NCI-H187 (cell line): ENCODE measurements around the gene ME3.

Experiments used
- DNase-seq, 2 experiments: peaks; one replicate each; lab custom pipeline; 2025; lab: John Stamatoyannopoulos, UW

Gene ME3

DNA sequence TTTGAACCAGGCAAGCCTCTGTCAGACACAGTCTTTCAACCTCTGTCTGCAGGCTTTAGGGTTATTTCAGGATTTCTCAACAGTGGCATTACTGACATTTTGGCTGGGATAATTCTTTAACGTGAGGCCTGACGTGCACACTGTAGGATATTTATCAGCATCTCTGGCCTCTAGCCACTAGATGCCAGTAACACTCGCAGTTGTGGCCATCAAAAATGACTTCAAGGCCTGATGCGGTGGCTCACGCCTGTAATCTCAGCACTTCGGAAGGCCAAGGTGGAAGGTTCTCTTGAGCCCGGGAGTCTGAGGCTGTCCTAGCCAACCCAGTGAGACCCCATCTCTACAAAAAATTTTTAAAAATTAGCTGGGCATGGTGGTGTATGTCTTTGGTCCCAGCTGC, 184.7 kb downstream of the ME3 start:
- DNase-seq, result no peak

DNA sequence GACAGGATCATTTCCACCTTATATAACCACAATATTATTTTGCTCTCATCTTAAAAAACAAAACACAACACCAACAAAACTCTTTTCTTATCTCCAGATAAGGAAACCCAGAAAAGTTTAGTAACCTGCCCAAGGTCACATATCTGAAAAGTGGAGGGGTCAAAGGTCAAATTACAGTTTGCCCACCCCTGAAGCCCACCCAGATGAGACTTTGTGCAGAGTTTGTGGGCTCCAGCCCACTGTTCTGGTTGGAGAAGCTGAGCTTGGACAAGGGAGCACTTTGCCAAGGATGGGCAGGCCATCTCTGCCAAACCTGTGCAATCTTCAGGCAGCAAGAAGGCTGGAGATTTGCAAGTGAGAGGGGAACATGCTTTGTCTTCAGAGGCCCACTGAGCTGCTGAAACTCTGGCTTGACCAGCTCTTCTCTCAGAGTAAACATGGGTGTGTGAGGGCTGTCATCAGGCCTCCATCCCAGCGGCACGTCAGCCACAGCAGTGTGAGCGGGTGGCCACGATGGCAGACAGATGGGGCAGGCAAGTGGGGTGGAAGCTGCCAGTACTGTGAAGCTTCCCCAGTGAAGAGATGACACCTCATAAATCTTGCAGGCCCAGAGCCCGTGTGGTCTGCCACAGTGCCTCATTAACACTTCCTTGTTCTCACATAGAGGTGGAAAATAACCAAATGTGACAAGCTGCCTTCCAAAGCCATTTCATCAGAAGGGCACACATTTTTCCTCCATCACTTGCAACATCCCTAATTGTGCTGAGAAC, 186.0 kb downstream of the ME3 start:
- no peak for DNase-seq

DNA sequence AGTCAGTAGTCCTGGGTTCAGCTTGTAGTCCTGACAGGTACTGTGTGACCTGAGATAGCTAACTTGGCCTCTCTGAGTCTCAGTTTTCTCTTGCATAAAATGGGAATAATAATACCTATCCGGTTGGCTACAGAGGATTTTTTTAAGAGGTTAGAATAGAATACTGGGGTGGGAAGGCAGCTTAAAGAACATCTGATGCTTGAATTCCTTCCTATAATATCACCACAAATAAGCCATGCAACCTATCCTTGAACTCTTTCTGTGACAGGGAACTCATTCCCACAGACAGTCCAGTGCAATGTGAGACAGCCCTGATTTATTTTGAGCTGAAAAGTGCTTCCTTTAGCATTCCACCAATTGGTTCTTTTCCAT, 187.6 kb downstream of the ME3 start:
- no peak for DNase-seq

DNA sequence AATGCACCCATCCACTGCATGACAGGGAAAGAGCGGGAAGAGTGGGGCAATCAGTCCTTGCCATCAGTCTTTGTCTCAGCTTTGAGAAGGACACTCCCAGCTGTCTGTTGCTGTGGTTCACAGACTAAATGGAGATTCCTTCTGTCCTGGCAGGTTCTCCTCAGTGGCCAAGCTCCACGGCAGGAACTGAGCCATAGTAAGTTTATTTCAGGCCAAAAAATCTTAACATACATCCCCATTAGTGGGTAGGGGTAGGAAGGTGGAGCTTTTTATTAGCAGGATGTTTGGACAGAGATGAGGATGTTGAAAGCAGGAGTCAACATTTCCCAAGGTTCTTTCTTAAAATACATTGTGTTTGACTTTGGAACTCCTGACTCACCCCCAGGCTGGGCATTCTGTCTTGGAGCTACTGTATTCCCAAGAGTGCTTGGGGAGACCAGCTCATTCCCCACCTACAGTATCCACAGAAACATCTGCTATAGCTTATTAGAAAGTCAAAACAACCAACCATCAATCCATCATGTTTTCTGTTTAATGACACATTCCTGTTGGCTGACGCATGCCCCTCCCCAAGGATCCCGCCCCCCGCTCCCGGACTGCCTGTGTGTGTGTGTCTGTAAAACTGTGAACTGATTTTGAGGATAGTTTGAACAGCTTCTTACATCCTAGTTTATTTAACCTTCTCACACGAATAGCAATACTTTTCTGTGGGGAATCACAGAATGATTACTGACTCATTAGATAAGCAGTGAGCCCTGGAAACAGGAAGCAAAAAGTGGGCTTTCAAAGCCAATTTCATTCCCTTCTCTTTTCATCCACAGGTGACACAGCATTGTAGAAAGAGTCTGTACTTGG, 188.2 kb downstream of the ME3 start:
- no peak for DNase-seq

DNA sequence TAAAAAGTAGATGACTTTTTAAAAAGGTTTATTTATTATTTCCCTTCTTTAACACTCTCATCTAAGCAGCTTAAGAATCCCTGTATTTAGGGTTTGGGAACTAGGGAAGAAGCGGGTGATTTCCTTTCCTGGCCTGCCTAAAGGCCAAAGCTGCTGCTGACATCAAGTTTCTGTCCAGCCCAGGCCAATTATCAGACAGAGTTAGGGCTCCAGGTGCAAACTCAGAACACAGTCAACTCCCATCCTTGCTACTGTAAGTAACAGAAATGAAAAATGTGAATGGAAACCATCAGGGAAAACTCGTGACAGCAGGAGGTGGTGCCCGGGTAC, 188.8 kb downstream of the ME3 start:
- DNase-seq, result no peak

DNA sequence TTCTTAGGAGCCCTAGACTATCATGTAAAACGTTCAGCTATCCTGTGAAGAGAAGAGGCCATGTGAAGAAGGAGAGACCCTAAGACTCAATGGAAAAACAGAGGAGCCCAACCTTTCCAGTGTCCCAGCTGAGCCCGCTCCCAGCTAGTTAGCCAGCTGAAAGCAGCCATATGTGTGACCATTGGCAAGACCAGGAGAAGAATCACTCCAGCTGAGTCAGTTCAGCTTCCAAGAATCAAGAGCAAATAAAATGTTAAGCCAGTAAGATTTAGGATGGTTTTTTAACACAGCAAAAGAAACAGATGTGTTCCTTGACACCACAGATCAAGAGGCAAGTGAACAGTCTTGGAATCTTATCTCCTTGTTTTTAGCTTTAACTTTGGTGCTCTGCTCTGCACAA, 189.7 kb downstream of the ME3 start:
- no peak for DNase-seq

DNA sequence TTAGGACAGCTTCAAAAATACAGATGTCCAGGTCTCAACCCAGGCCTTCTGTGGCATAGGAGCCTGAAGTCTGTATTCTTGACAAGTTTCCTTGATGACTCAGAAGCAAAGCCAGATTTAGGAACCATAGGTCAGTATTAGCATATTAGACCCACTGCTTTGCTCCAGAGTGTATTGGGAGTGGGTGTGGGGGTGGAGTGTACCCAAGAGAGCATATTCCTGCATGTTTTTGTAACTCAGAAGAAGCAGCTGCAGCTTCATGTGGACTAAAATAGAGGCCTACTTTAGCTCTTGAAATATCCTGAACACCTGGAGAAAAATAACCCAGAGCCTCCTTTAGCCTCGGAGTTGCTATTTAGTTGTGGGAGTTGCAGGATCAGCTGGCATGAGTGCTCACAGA, 191.0 kb downstream of the ME3 start:
- no peak for DNase-seq

DNA sequence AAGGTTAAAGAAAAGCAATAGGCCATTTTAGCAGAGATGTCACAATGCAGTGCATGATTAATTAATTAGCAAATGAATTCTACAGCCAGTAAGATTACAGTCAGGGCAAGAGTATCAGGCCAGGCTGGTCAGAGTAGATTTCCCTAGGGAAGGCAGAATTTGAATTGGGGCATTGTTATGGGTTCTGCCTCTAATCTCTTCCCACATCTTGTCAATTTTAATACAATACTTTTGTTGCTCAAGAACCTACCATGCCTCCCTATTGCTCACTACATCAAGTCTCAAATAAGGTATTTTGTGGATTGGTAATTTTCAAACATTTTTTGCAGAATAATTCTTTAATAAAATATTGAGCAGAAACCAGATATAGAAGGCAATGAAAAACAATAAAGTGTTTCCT, 194.1 kb downstream of the ME3 start:
- DNase-seq, result no peak

DNA sequence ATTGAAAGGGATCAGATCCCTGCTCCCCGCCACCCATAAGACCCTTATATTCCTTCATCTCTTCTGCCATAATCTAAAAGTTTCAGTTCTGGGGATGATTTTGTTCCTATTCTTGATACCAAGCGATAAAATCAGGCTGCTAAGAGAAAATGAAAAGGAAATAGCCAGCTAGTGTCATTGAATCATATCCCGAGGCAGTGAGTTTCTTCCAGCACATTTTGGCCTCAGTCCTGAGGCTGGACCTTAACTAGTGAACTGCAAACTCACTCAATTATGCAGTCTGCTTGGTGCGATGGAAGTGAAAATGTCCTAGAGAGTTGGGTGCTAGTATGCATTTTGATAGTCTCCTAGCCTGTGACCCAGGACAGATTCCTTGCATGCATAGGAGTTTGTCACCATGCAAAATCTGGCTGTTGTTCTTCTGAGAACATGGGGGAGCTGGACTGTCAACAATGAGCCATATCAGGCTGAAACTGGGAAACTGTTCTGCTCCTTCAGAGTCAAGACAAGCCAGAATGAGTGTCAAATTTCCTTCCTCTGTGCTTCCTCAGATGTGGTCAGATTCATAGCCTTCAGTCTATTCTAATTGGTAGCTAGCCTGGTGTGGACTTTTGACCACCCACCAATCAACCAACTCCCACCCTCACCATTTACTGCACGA, 194.8 kb downstream of the ME3 start:
- DNase-seq, result no peak

DNA sequence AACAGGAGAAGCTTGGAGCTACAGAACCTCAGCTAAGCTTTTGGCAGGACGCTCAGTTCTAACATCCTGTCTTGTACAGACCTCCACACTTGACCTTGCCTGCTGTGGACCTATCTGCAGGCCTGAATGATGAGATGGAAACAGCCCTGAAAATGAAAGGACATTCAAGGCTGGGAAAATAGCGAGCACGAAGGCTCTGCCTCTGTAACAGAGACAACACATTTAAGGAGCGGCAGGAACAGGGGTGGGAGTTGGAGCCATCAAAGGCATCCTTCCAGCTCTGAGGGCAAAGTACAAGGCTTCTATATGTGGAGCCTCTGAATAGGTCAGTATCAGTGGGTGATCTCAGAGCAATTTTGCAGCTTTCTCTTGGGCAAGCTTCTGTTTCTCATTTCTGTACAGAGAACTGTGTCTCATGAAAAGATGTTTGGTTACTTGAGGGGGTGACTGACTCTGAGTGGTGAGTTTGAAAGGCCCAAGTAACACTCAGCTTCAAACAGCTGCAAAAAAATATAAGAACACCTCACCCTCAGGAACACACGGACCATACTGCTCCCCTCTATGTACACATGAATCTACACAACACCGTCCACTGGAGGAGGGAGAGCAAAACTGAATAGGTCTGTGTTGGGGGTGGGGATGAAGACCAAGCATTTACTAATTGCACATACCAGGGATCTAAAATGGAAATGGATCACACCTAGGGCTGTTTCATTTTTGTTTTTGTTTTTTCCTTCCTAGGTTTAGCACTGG, 196.1 kb downstream of the ME3 start:
- DNase-seq, result no peak

DNA sequence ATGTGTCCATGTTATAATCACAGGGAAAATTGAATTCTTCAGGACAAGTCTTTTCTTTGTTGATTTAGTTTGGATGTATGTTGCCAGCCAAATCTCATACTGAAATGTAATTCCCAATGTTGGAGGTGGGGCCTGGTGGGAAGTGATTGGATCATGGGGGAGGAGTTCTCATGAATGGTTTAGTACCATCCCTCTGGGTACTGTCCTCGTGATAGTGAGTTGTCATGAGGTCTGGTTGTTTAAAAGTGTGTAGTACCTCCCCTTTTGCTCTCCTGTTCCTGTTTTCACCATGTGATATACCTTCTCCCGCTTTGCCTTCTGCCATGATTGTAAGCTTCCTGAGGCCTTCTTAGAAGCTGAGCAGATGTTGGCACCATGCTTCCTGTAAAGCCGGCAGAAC, 197.4 kb downstream of the ME3 start:
- DNase-seq, result no peak

DNA sequence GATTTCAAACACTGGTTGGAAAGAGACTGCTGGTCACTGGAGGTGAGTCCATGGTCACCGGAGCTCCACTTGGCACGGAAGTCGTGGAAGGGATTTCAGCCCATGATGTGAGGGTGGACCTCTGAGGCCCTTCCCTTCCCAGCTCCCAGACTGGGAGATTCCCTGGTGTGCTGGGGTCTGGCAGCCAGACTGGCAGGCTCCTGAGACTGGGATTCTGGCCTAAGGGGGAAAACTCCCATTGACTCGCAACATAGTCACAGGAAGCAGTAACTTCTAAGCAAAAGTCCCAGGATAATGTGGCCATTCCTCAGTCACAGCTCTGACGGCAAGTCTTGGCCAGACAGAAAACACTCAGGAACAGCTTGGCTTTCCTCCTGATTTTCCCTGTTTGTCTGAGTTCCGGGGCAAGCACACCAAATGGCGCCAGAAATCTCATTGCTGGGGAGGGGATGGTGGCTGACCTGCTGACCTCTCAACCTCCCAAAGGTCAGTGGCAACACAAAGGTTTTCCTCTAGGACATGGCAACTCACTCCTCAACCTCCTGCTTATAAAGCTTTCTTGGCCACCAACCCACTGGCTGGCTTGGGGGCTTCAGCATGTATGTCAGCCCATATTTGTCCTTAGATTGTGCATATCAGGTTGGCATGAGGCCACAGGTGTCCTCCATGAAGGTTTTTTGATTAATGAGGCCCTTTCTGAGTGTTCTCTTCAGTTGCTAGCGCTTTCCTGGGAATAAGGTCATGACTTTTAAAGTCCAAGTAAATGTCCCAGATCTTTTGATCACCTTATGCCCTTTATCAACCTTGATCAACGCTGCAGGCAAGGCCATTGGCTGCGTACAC, 198.2 kb downstream of the ME3 start:
- DNase-seq, result no peak

DNA sequence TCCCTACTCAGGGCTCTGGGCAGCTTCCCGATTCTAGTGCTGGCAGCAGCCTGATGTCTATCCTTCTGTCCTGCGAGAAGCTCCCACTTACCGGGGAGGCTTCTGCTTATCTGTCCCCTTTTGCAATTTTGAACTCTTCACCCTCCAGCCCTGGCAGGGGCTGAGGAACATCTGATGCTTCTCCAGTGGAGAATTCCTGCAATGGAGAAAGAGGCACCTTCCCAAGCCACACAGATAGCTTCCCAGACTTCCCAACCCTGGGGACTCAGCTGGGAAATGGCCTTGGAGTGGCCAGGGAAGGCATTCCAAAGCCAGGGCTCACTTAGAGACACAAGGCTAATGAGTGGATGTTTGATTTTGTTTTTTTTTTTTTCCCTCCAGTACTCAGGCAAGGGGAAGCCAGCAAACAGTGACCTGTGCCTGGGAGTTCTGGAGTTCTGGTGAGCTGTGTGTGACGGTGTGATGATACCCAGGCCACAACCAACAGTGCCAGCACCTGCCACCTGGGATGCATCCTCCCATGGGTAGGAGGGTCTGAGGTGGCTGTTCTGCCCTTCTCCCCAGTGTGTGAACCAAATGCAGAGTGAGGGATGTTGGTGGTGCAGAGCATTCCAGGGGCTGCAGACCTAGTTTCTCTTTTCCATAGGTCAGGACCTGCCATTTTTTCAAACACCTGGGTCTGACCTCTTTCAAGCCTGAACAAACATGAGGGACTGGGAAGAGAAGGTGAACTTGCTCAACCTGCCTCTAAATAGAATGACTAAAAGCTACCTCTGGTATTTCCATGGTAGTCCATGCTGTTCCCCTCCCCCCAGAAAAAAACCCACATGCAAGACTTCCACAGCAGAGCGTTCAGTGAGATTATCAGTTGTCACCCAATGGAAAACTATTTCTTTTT, 202.7 kb downstream of the ME3 start:
- no peak for DNase-seq

DNA sequence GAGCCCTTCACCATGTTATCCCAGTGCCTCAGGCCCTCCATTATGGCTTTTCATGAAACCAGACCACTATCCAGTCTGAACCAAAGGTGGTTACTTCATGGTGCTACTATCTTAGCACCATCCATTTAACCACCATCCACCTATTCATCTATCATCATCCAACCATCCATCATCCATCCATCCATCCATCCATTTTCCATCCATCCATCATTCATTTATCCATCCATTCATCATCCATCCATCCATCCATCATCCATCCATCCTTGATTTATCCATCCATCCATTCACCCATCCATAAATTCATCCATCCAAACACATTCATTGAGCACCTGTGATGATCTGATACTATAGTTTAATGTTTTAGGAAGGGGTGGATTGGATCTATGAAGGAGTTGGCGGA, 204.2 kb downstream of the ME3 start:
- DNase-seq, result no peak

DNA sequence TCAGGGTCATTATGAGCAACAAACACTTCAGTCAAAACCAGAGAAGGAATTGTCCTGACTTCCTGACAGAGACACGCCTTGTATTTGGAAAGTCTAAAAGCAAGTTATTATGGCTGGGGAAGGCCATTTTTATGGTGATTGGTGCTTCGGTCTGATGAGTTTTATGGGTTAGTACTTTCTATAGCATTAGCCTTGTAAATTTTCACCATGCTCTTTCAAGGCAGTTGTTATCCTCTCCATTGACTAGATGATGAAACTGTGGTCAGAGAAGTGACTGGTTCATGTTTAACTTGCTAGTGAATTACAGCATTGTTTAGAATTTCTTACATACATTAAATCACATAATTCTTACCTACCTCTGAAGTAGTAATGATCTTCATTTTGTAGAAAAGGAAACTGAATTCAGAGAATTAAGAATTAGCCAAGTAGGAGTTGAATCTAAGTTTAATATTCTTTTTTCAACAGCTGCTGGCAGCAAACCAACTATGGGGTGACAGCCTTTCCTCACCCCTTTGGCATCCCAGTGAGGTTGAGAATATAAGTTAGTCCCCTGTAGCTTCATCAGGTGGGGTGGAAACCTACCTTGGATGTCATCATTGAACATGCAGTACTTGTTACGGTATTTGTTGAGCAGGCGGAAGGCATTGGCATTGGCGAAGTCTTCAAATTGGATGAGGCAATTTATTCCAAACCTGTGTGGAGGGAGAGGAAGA, 207.8 kb downstream of the ME3 start:
- no peak for DNase-seq

DNA sequence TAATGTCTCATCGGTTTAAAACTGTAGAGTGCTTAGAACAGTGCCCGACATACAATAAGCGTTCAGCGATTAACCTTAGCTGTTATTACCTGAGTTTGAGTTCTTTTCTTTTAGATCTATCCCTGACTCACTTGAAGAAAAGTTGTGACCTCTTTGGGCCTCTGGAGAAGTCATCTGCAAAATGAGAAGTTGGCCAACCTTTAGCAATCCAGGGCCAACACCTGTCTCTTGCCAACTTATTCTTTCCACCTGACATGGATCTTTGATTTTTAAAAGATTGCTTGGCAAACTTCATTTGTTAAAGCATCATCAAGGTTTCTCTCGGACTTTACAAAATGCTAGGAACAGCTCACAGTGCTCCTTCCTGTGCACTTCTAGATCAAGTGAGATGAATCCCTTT, 208.5 kb downstream of the ME3 start:
- no peak for DNase-seq

DNA sequence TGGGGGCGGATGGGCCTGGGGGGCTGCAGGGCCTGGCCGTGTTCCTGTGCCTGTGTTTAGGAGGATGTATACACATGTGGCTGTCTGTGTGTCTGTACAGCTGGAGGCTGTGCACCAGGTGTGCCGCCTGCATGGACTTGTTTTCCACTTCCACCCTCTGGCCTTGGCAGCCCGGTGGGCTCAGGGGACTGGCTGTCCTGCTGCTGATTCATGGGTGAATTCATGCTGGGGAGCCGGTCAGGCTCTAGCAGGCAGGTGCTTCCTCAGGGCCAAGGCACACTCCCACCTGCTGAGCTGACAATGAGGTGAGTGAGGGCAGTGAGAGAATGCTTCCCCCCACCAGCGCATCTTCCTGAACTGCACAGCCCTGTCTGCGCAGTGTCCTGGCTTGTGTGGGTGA, 209.3 kb downstream of the ME3 start:
- DNase-seq, result no peak

DNA sequence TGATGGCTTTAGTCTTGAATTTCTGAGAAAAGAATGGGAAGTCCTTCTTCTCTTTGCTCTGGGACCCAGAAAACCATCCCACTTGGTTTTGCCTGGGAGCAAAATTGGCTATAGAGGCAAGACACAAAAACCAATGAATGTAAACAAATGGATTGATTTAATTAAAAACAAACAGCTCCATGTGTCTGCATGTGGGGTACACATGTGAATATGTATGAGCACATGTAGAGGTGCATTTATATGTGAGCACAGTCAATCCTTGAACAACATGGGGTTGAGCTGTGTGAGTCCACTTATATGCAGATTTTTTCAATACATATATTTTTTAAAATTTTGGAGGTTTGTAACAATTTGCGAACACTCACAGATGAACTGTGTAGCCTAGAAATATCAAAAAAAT, 210.5 kb downstream of the ME3 start:
- no peak for DNase-seq

DNA sequence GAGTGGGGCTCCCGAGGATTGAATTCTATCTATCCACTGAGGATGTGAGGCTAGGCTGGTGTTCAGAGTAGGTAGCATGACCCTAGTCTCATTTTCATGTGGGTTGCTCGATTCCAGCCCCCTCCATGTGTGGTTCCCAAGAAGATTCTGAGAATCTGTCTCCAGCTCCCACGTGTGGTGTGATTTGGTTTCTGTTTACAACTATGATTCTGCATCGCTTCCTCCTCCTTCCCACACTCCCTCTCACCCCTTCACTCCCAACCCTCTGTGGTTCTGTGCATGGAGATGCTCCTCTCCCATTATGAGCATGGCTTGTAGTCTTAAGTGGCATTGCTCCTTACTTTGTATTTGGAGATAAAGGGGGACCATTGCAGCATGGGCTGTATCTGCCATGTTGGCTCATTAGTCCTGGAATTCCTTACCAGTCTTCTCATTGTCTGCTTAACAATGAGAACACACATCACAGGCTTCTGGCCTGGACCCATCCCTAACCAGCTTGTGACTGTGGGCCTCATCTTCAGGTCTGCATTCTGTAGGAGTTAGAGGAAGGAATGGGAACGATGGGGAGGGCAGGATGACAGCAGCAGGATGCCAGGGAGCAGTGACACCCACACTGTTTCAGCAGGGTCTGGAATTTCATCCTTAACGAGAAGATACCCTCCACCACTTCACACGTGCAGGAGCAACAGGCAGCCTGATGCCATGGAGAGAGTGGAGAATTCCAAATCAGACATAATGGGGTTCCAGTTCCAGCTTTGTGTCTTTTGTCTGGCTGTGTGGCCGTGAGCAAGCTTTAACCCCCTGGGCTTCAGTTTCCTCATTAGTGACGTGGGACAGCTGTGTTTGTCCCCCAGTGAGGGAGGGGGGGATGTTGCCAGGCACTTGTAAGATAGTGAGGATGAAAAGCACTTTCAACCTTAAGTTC, 211.7 kb downstream of the ME3 start:
- no peak for DNase-seq
